SK-N-SH (cell line): ENCODE results near the gene ARHGEF1. TPM values are rescaled to one million over a fixed set of nuclear protein-coding genes. Genes with fewer than 3 reads are reported as not detected.

ENCODE experiments used
- CTCF ChIA-PET: fragments of 300-600, 350-600 bp; formaldehyde crosslinking; extraction: SDS; loops from one replicate; lab custom pipeline; 2021; lab: Yijun Ruan, JAX
- POLR2A ChIA-PET: fragments of 350-600 bp; sonication (Branson Sonifier 250); formaldehyde crosslinking; extraction: SDS; loops from one replicate; lab custom pipeline; 2020; ENCODE audit warnings: antibody characterized with exemption, inconsistent platforms; lab: Yijun Ruan, JAX
- DNase-seq: peaks from one replicate; pipeline ENCODE4 v3.0.0; 2012
- H2AFZ ChIP-seq: fragments of 200-600 bp; sonication (generic); 2 replicates; pipeline ENCODE4 v1.8.1; 2016; ENCODE audit warnings: antibody characterized with exemption, mild to moderate bottlenecking, low read depth
- H3F3A ChIP-seq: fragments of 200-600 bp; sonication (generic); replicated peaks from 2 replicates; pipeline ENCODE3; 2016; ENCODE audit warnings: antibody characterized with exemption, mild to moderate bottlenecking; ENCODE audit not compliant: insufficient read depth
- H3K27ac ChIP-seq, 2 experiments: fragments of 200-500 bp in 1 of 2; fragments of 200-600 bp in 1 of 2; sonication (Bioruptor generic) in 1 of 2; sonication (generic), shearing (Covaris generic) in 1 of 2; 2 replicates each; pipeline versions ENCODE4 v1.5.1 to v1.6.1; 2014 to 2016; ENCODE audit warnings: low read depth in 2 of 2, inconsistent platforms in 1 of 2, low read length in 1 of 2, mild to moderate bottlenecking in 1 of 2, mixed read lengths in 1 of 2
- H3K27me3 ChIP-seq: fragments of 200-600 bp; sonication (generic), shearing (Covaris generic); 2 replicates; pipeline ENCODE4 v1.6.1; 2016; ENCODE audit warnings: mixed run types; ENCODE audit not compliant: insufficient read depth
- H3K36me3 ChIP-seq, 2 experiments: fragments of 200-500 bp in 1 of 2; fragments of 200-600 bp in 1 of 2; sonication (Bioruptor generic) in 1 of 2; sonication (generic) in 1 of 2; replicated peaks in 1 of 2; 2 replicates each; pipeline versions ENCODE3 to v1.5.1; 2014 to 2016; ENCODE audit warnings: low read length in 1 of 2, mild to moderate bottlenecking in 1 of 2; ENCODE audit not compliant: insufficient read depth in 2 of 2, control insufficient read depth in 1 of 2
- H3K4me1 ChIP-seq, 2 experiments: fragments of 200-500 bp in 1 of 2; fragments of 200-600 bp in 1 of 2; sonication (Bioruptor generic) in 1 of 2; sonication (generic), shearing (Covaris generic) in 1 of 2; 2 replicates each; pipeline versions ENCODE4 v1.5.1 to v1.6.1; 2014 to 2016; ENCODE audit warnings: low read depth in 1 of 2, low read length in 1 of 2, mixed run types in 1 of 2; ENCODE audit not compliant: insufficient read depth in 2 of 2, control insufficient read depth in 1 of 2
- H3K4me2 ChIP-seq: fragments of 200-600 bp; sonication (generic), shearing (Covaris generic); 2 replicates; pipeline ENCODE4 v1.6.1; 2017; ENCODE audit warnings: mixed run types
- H3K4me3 ChIP-seq, 2 experiments: fragments of 200-500 bp in 1 of 2; fragments of 200-600 bp in 1 of 2; sonication (Bioruptor generic) in 1 of 2; sonication (generic), shearing (Covaris generic) in 1 of 2; 2 replicates each; pipeline versions ENCODE4 v1.5.1 to v1.8.1; 2014 to 2016; ENCODE audit warnings: low read depth in 2 of 2, inconsistent platforms in 1 of 2, low read length in 1 of 2, mild to moderate bottlenecking in 1 of 2, mixed read lengths in 1 of 2, moderate library complexity in 1 of 2
- H3K79me2 ChIP-seq: fragments of 200-600 bp; sonication (generic); 2 replicates; pipeline ENCODE4 v1.8.1; 2017; ENCODE audit warnings: mild to moderate bottlenecking; ENCODE audit not compliant: insufficient read depth
- H3K9ac ChIP-seq: fragments of 200-600 bp; sonication (generic); 2 replicates; pipeline ENCODE4 v1.6.1; 2017; ENCODE audit warnings: mixed run types
- H3K9me2 ChIP-seq: fragments of 200-600 bp; sonication (generic); 2 replicates; pipeline ENCODE4 v1.6.1; 2017; ENCODE audit warnings: mixed run types
- H3K9me3 ChIP-seq: fragments of 200-600 bp; sonication (generic); 2 replicates; pipeline ENCODE4 v1.6.1; 2017; ENCODE audit warnings: mixed run types, mild to moderate bottlenecking, moderate library complexity
- H4K20me1 ChIP-seq: fragments of 200-600 bp; sonication (generic); 2 replicates; pipeline ENCODE4 v1.6.1; 2017; ENCODE audit warnings: mild to moderate bottlenecking, mixed run types; ENCODE audit not compliant: insufficient read depth
- CHD2 ChIP-seq: fragments of 150-350 bp; IDR thresholded peaks from 2 replicates; pipeline ENCODE4 v1.6.1; 2018; ENCODE audit warnings: low read length; ENCODE audit not compliant: partially characterized antibody
- ELF1 ChIP-seq: IDR thresholded peaks from 2 replicates; pipeline ENCODE4 v1.4.0; 2012
- EZH2phosphoT487 ChIP-seq: fragments of 200-600 bp; sonication (generic); IDR thresholded peaks from 2 replicates; pipeline ENCODE4 v1.6.1; 2017; ENCODE audit warnings: low read depth, mixed run types, mild to moderate bottlenecking, antibody characterized with exemption, moderate library complexity, borderline replicate concordance
- FOXJ3 ChIP-seq: sonication (generic); formaldehyde crosslinking; IDR thresholded peaks from 2 replicates; pipeline ENCODE4 v1.5.1; 2020; ENCODE audit warnings: mild to moderate bottlenecking, missing genetic modification reagents
- FOXM1 ChIP-seq: IDR thresholded peaks from 2 replicates; pipeline ENCODE4 v1.4.0; 2012; ENCODE audit warnings: low read depth, mild to moderate bottlenecking
- GABPA ChIP-seq: IDR thresholded peaks from 2 replicates; pipeline ENCODE4 v1.4.0; 2012; ENCODE audit warnings: low read depth, mild to moderate bottlenecking
- GATA2 ChIP-seq: sonication (generic); formaldehyde crosslinking; IDR thresholded peaks from 2 replicates; pipeline ENCODE4 v1.5.0; 2020; ENCODE audit warnings: mild to moderate bottlenecking, missing genetic modification reagents
- RAD21 ChIP-seq: IDR thresholded peaks from 2 replicates; pipeline ENCODE4 v1.6.1; 2012; ENCODE audit warnings: mild to moderate bottlenecking, low read length
- RCOR1 ChIP-seq: fragments of 150-350 bp; IDR thresholded peaks from 2 replicates; pipeline ENCODE4 v1.6.1; 2017; ENCODE audit warnings: antibody characterized with exemption, low read length
- REST ChIP-seq: IDR thresholded peaks from 2 replicates; pipeline ENCODE4 v1.6.1; 2012; ENCODE audit warnings: mild to moderate bottlenecking, low read depth, low read length, moderate library complexity
- RFX5 ChIP-seq: IDR thresholded peaks from 2 replicates; pipeline ENCODE4 v1.6.1; 2012; ENCODE audit warnings: mild to moderate bottlenecking, improper control_type of control experiment, low read length
- RXRA ChIP-seq: IDR thresholded peaks from 2 replicates; pipeline ENCODE4 v1.4.0; 2012; ENCODE audit warnings: low read depth, mild to moderate bottlenecking, borderline replicate concordance
- WGBS: methylation state at CpG from one replicate; pipeline ENCODE4 v1.1.6; 2017; ENCODE audit warnings: low lambda C conversion rate; 5-methylcytosine and 5-hydroxymethylcytosine counted together
- polyA plus RNA-seq, 3 experiments: library from polyadenylated mRNA; depleted of rRNA; stranded (reverse); fragments of >200 nt; gene quantifications; 2 replicates each; pipeline ENCODE4 v1.2.3, GENCODE V29; 2012

The ARHGEF1 gene
- polyA plus RNA-seq, 1 of the 3 experiments (the other 2 are of a cell fraction), result 102 TPM

DNA sequence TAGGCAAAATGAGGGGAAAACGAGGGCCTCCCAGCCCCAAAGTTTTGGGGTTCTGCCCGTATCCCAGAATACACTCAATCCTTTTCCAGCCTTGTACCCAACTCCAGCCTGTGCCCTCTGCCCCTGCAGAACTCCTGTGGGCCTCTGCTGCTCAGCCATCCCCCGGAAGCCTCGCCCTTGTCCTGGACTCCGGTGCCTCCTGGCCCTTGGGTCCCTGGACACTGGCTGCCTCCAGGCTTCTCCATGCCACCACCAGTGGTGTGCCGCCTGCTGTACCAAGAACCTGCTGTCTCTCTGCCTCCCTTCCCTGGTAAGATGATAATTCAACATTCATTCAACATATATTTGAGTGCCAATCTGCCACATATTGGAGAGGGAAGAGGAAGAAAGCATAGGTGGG, 34.3 kb upstream of the ARHGEF1 start (continued):
- TF ChIP-seq REST, result no peak
- no peak for TF ChIP-seq RXRA
- no peak for TF ChIP-seq FOXM1

DNA sequence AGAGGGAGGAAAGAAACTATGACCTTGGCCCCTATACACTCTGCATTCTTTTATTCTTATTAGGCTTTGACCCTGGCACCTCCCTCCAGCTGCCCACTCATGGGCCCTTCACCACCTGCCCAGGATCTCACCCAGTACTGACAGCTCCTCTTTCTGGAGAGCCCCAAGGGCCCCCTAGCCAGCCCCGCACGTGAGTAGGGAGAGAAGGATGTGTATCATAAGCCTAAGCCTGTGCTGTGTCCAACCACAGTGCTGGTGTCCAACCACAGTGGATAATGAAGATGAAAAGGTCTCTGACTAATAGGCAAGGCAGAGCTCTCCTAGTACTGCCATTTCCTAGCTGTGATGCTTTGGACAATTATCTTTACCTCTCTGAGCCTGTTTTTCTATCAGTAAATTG, 33.9 kb upstream of the ARHGEF1 start:
- H3F3A ChIP-seq, result no peaks in the 10 kb centered on the region
- DNase-seq, result no peak
- H3K9ac ChIP-seq, result no peak overlapping the region
- no peak overlapping the region for H3K27ac ChIP-seq
- no peaks in the 10 kb centered on the region for H3K79me2 ChIP-seq
- no peaks in the 10 kb centered on the region for H3K36me3 ChIP-seq
- H3K27me3 ChIP-seq, result peaks cover 55% of the 10 kb centered on the region
- ChIA-PET POLR2A (no interaction called here), CTCF (interaction anchor here (1.1 to 5.5 kb wide), 2 partner anchors 13 to 399 kb away, joined by 3 to 34 read pairs; no protein-coding TSS in a partner anchor)
- no peaks in the 10 kb centered on the region for H3K9me3 ChIP-seq
- H4K20me1 ChIP-seq, result no peaks in the 10 kb centered on the region
- WGBS, result 17% methylated on average over 2 of the region's 2 CpGs
- H3K4me2 ChIP-seq, result no peak overlapping the region
- TF ChIP-seq ELF1 (no peak), GABPA (no peak), RCOR1 (no peak), RFX5 (no peak), EZH2phosphoT487 (no peak), FOXJ3 (CRISPR knock-in tag) (no peak), GATA2 (CRISPR knock-in tag) (no peak), CHD2 (no peak)
- H3K9me2 ChIP-seq, result no peaks in the 10 kb centered on the region
- H3K4me1 ChIP-seq, result no peaks in the 10 kb centered on the region
- no peak overlapping the region for H3K4me3 ChIP-seq
- no peak overlapping the region for H2AFZ ChIP-seq

DNA sequence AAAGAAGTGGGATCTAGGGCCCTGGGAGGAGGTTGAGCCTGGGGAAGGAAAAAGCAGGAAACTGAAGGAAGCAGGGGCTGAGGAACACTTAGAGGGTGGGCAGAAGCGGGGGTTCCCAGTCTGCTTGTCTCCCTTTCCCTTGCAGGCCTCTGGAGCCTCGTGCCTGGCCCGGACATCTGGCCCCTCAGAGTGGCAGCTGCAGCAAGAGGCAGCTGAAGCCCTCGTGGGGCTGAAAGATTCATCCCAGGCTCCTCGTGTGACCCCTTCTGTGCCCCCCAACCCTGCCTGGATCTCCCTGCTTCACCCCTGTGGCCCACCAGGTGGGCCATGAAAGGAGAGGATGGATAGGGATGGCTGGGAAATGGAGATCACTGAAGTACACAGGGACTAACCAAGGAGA, 32.6 kb upstream of the ARHGEF1 start:
- no peaks in the 10 kb centered on the region for H3F3A ChIP-seq
- no peak overlapping the region for H3K4me3 ChIP-seq
- ChIA-PET POLR2A (interaction anchor here (0.7 to 1.0 kb wide), 2 partner anchors 9 to 10 kb away, joined by 3 to 5 read pairs; partner anchors contain the start of gene RPS19), CTCF (interaction anchor here (0.7 to 5.5 kb wide), 6 partner anchors 8 to 144 kb away, joined by 3 to 34 read pairs (median 6); no protein-coding TSS in a partner anchor)
- DNase-seq, result no peak
- H3K27ac ChIP-seq, result no peak overlapping the region
- H2AFZ ChIP-seq, result no peak overlapping the region
- H3K9me3 ChIP-seq, result no peaks in the 10 kb centered on the region
- no peaks in the 10 kb centered on the region for H3K79me2 ChIP-seq
- no peak overlapping the region for H3K4me2 ChIP-seq
- peaks cover 60% of the 10 kb centered on the region for H3K27me3 ChIP-seq
- TF ChIP-seq RAD21, result no peak
- H3K36me3 ChIP-seq, result no peaks in the 10 kb centered on the region
- no peaks in the 10 kb centered on the region for H3K9me2 ChIP-seq
- no peaks in the 10 kb centered on the region for H3K4me1 ChIP-seq
- no peaks in the 10 kb centered on the region for H4K20me1 ChIP-seq
- H3K9ac ChIP-seq, result no peak overlapping the region
- WGBS, result 25% methylated on average over 3 of the region's 5 CpGs
